ENCODE data around the gene C19orf44. TPM values are rescaled to one million over a fixed set of nuclear protein-coding genes. Genes with fewer than 3 reads are reported as not detected.

C19orf44 gene
- total RNA-seq, 1 donor from 2014 or later = 8.5 TPM

- Mint-ChIP-seq H3K4me3 (no peak overlapping the region), H3K27me3 (no peaks in the 10 kb centered on the region), H3K9me3 (no peaks in the 10 kb centered on the region), H3K4me1 (ENCODE audit: unreplicated experiment) (peaks cover 52% of the 10 kb centered on the region), H3K36me3 (peaks cover 5% of the 10 kb centered on the region), H3K27ac (peak overlapping the region; percentile 4)
- TF ChIP-seq CTCF (conservative IDR thresholded peaks at IDR 0.05) = no peak
- DNase-seq (ENCODE audit: extremely low spot score, unreplicated experiment) = no peak
Observed at GRCh38 chr19:16458391-16459341, 37.5 kb upstream of the C19orf44 start.

GRCh38 chr19:16459680-16460079 is 36.5 kb upstream of the C19orf44 start:
- H3K4me1 Mint-ChIP-seq (ENCODE audit: unreplicated experiment) = peaks cover 52% of the 10 kb centered on the region
- H3K36me3 Mint-ChIP-seq = peaks cover 5% of the 10 kb centered on the region
- no peaks in the 10 kb centered on the region for H3K9me3 Mint-ChIP-seq
- TF ChIP-seq CTCF (conservative IDR thresholded peaks at IDR 0.05) = no peak
- no peak for DNase-seq (ENCODE audit: extremely low spot score, unreplicated experiment)
- no peak overlapping the region for H3K4me3 Mint-ChIP-seq
- H3K27ac Mint-ChIP-seq = no peak overlapping the region
- no peaks in the 10 kb centered on the region for H3K27me3 Mint-ChIP-seq

- H3K27ac Mint-ChIP-seq = no peak overlapping the region
- H3K4me3 Mint-ChIP-seq = no peak overlapping the region
- peaks cover 52% of the 10 kb centered on the region for H3K4me1 Mint-ChIP-seq (ENCODE audit: unreplicated experiment)
- DNase-seq (ENCODE audit: extremely low spot score, unreplicated experiment) = no peak
- TF ChIP-seq CTCF (conservative IDR thresholded peaks at IDR 0.05) = no peak
- no peaks in the 10 kb centered on the region for H3K27me3 Mint-ChIP-seq
- peaks cover 5% of the 10 kb centered on the region for H3K36me3 Mint-ChIP-seq
- H3K9me3 Mint-ChIP-seq = no peaks in the 10 kb centered on the region
Observed at GRCh38 chr19:16460454-16460853, 35.7 kb upstream of the C19orf44 start.

- no peak for TF ChIP-seq CTCF (conservative IDR thresholded peaks at IDR 0.05)
- no peak for DNase-seq (ENCODE audit: extremely low spot score, unreplicated experiment)
- Mint-ChIP-seq H3K4me1 (ENCODE audit: unreplicated experiment) (peaks cover 51% of the 10 kb centered on the region), H3K4me3 (no peak overlapping the region), H3K27me3 (no peaks in the 10 kb centered on the region), H3K27ac (no peak overlapping the region), H3K9me3 (no peaks in the 10 kb centered on the region), H3K36me3 (peaks cover 5% of the 10 kb centered on the region)
Observed at GRCh38 chr19:16461630-16462051, 34.6 kb upstream of the C19orf44 start.

- H3K4me3 Mint-ChIP-seq = no peak overlapping the region
- H3K27ac Mint-ChIP-seq = no peak overlapping the region
- no peaks in the 10 kb centered on the region for H3K27me3 Mint-ChIP-seq
- peaks cover 5% of the 10 kb centered on the region for H3K36me3 Mint-ChIP-seq
- H3K4me1 Mint-ChIP-seq (ENCODE audit: unreplicated experiment) = peaks cover 47% of the 10 kb centered on the region
- no peak for DNase-seq (ENCODE audit: extremely low spot score, unreplicated experiment)
- no peak for TF ChIP-seq CTCF (conservative IDR thresholded peaks at IDR 0.05)
- no peaks in the 10 kb centered on the region for H3K9me3 Mint-ChIP-seq
Observed at GRCh38 chr19:16462757-16463250, 33.4 kb upstream of the C19orf44 start.

Measured in type B pancreatic cell (in vitro differentiated cells).